GM15510 (cell line): ENCODE results near the gene PEX7.

Experiments used
- POLR2A ChIP-seq: IDR thresholded peaks from 3 replicates; pipeline ENCODE4 v1.6.1; 2011; ENCODE audit warnings: borderline replicate concordance; ENCODE audit not compliant: insufficient read length; ENCODE audit errors: extremely low read depth

PEX7 gene

GRCh38 chr6:136863752-136864151 is 41.4 kb downstream of the PEX7 start:
- TF ChIP-seq POLR2A: no peak

- no peak for TF ChIP-seq POLR2A
Observed at GRCh38 chr6:136864676-136865075, 42.3 kb downstream of the PEX7 start.

- TF ChIP-seq POLR2A: no peak
Observed at GRCh38 chr6:136866872-136867416, 44.6 kb downstream of the PEX7 start.

- no peak for TF ChIP-seq POLR2A
Observed at GRCh38 chr6:136869451-136869850, 47.1 kb downstream of the PEX7 start.

GRCh38 chr6:136873748-136874147 is 51.4 kb downstream of the PEX7 start:
- TF ChIP-seq POLR2A: no peak

- TF ChIP-seq POLR2A: no peak
Observed at GRCh38 chr6:136880748-136881460, 58.5 kb downstream of the PEX7 start.

GRCh38 chr6:136886091-136886490 is 63.7 kb downstream of the PEX7 start:
- no peak for TF ChIP-seq POLR2A

GRCh38 chr6:136887953-136888352 is 65.6 kb downstream of the PEX7 start:
- no peak for TF ChIP-seq POLR2A

GRCh38 chr6:136889271-136890193 is 67.1 kb downstream of the PEX7 start:
- no peak for TF ChIP-seq POLR2A

GRCh38 chr6:136890194-136890839 is 67.9 kb downstream of the PEX7 start:
- no peak for TF ChIP-seq POLR2A

GRCh38 chr6:136890986-136891385 is 68.6 kb downstream of the PEX7 start:
- no peak for TF ChIP-seq POLR2A

GRCh38 chr6:136893187-136893586 is 70.8 kb downstream of the PEX7 start:
- TF ChIP-seq POLR2A: no peak

GRCh38 chr6:136895901-136896300 is 73.5 kb downstream of the PEX7 start:
- no peak for TF ChIP-seq POLR2A

- TF ChIP-seq POLR2A: no peak
Observed at GRCh38 chr6:136897071-136897470, 74.7 kb downstream of the PEX7 start.

GRCh38 chr6:136901212-136901784 is 78.9 kb downstream of the PEX7 start:
- no peak for TF ChIP-seq POLR2A

- TF ChIP-seq POLR2A: no peak
Observed at GRCh38 chr6:136914947-136915346, 92.6 kb downstream of the PEX7 start.

GRCh38 chr6:136918706-136919105 is 96.3 kb downstream of the PEX7 start:
- no peak for TF ChIP-seq POLR2A
